K562 (cell line): ENCODE results near the gene SMC3. TPM values are rescaled to one million over a fixed set of nuclear protein-coding genes. Genes with fewer than 3 reads are reported as not detected.

Experiments used
- ARHGAP35 ChIP-seq: fragments of 450-650 bp; IDR thresholded peaks from 2 replicates; pipeline ENCODE4 v1.6.1; 2018; ENCODE audit not compliant: partially characterized antibody
- BCOR ChIP-seq: fragments of 450-650 bp; IDR thresholded peaks from 2 replicates; pipeline ENCODE4 v1.6.1; 2016
- CBX3 ChIP-seq, 2 experiments: IDR thresholded peaks; 1 replicate in 1 of 2; 2 replicates in 1 of 2; pipeline ENCODE4 v1.6.1; 2012; ENCODE audit warnings: inconsistent platforms in 2 of 2, low read length in 2 of 2, borderline replicate concordance in 1 of 2, control low read depth in 1 of 2
- DNMT1 ChIP-seq: fragments of 450-650 bp; IDR thresholded peaks from 2 replicates; pipeline ENCODE4 v1.6.1; 2016; ENCODE audit warnings: antibody characterized with exemption, mild to moderate bottlenecking
- GABPB1 ChIP-seq: sonication (generic); formaldehyde crosslinking; IDR thresholded peaks from 2 replicates; pipeline ENCODE4 v1.8.0; 2022; ENCODE audit warnings: mild to moderate bottlenecking, missing genetic modification reagents
- KDM1A ChIP-seq, 2 experiments: fragments of 450-650 bp; IDR thresholded peaks; 2 replicates each; pipeline ENCODE4 v1.6.1; 2016; ENCODE audit warnings: mild to moderate bottlenecking in 2 of 2
- MEF2D ChIP-seq: conservative IDR thresholded peaks from 2 replicates; pipeline ENCODE4 v1.6.1; 2016; ENCODE audit warnings: low read depth, missing genetic modification characterization, missing compliant biosample characterization
- PHF8 ChIP-seq: fragments of 200-600 bp; sonication (generic); IDR thresholded peaks from 2 replicates; pipeline ENCODE4 v1.6.1; 2012; ENCODE audit warnings: mixed run types, mild to moderate bottlenecking, inconsistent platforms, low read length, moderate library complexity, borderline replicate concordance
- RUNX1 ChIP-seq: sonication (generic); IDR thresholded peaks from 2 replicates; pipeline ENCODE4 v1.6.1; 2016; ENCODE audit warnings: antibody characterized with exemption, low read depth
- ZFP30 ChIP-seq: fragments of 250-450 bp; sonication (Bioruptor Pico); IDR thresholded peaks from 2 replicates; pipeline ENCODE4 v1.8.0; 2022; ENCODE audit warnings: moderate library complexity, mild to moderate bottlenecking, inconsistent platforms, borderline replicate concordance
- ZFP36 ChIP-seq: fragments of 150-350 bp; IDR thresholded peaks from 2 replicates; pipeline ENCODE4 v1.6.1; 2018; ENCODE audit warnings: low read length, low read depth; ENCODE audit not compliant: partially characterized antibody
- ZFX ChIP-seq: sonication (generic); formaldehyde crosslinking; IDR thresholded peaks from 2 replicates; pipeline ENCODE4 v1.8.0; 2022; ENCODE audit warnings: mild to moderate bottlenecking, missing genetic modification reagents, moderate library complexity
- ZNF57 ChIP-seq: fragments of 450-650 bp; formaldehyde crosslinking; IDR thresholded peaks from 2 replicates; pipeline ENCODE4 v1.4.0; 2020; ENCODE audit warnings: mild to moderate bottlenecking, moderate library complexity
- ZNF586 ChIP-seq: fragments of 450-650 bp; formaldehyde crosslinking; conservative IDR thresholded peaks from 2 replicates; pipeline ENCODE4 v1.4.0; 2020; ENCODE audit warnings: mild to moderate bottlenecking, moderate library complexity
- polyA plus RNA-seq, 8 experiments: library from polyadenylated mRNA; depleted of rRNA in 4 of 8; stranded (reverse) in 5 of 8; unstranded in 3 of 8; fragments of >200 nt; fragmentation: Nextera tagmentation in 2 of 8; fragmentation: Illumina TruSeq in 1 of 8; extraction: Ambion mirVana in 2 of 8; extraction: Trizol in 1 of 8; gene quantifications; 2 replicates each; pipeline versions ENCODE4 v1.2.1 to v1.2.3, GENCODE V29; 2011 to 2014; ENCODE audit warnings: inconsistent platforms in 1 of 8, missing spikeins in 1 of 8
- total RNA-seq, 7 experiments: library from RNA; depleted of rRNA in 6 of 7; stranded (reverse); fragments of >200 nt in 6 of 7; fragmentation: Illumina TruSeq in 2 of 7; extraction: Trizol in 2 of 7; gene quantifications; 2 replicates each; pipeline versions ENCODE4 v1.2.1 to v1.2.3, GENCODE V29; 2011 to 2021; ENCODE audit warnings: low replicate concordance in 1 of 7

Gene SMC3
- total and polyA plus RNA-seq, 9 of the 15 experiments (the other 6 are each of a cell fraction or from before 2014, with no cell fraction given): 21.3 to 62.6 (median 39.3) TPM

- no peak for TF ChIP-seq PHF8
- TF ChIP-seq ZFX (CRISPR knock-in tag): no peak
- TF ChIP-seq ZNF586: no peak
- no peak for TF ChIP-seq CBX3 (IDR thresholded peaks at IDR 0.05; ENCODE audit: borderline replicate concordance in 1 of 2, low read length in 2 of 2)
- no peak for TF ChIP-seq GABPB1 (CRISPR knock-in tag)
- TF ChIP-seq RUNX1: no peak
- TF ChIP-seq ARHGAP35: no peak
- peak; percentile 69 for TF ChIP-seq BCOR
- TF ChIP-seq DNMT1: no peak
- TF ChIP-seq KDM1A (IDR thresholded peaks at IDR 0.05): peak in 1 of 2 experiments; percentile 9; a peak in 1 of 4 replicates
- no peak for TF ChIP-seq ZFP30 (CRISPR knock-in tag)
- TF ChIP-seq MEF2D: no peak
- TF ChIP-seq ZNF57: no peak
- peak; percentile 98 for TF ChIP-seq ZFP36
- TF ChIP-seq, all 486 proteins: peak for 7
Observed at GRCh38 chr10:110534571-110534970, 32.9 kb upstream of the SMC3 start (continued).
